Measurements from ENCODE around the gene CD274. TPM values are rescaled to one million over a fixed set of nuclear protein-coding genes. Genes with fewer than 3 reads are reported as not detected.

The CD274 gene
- total and polyA plus RNA-seq, 10 of the 15 experiments (the other 5 are each of a cell fraction or from before 2014, with no cell fraction given): 9.4 to 128 (median 24.6) TPM

GRCh38 chr9:5518171-5518936 is 68.0 kb downstream of the CD274 start (continued):
- TF ChIP-seq, protein P1, sequence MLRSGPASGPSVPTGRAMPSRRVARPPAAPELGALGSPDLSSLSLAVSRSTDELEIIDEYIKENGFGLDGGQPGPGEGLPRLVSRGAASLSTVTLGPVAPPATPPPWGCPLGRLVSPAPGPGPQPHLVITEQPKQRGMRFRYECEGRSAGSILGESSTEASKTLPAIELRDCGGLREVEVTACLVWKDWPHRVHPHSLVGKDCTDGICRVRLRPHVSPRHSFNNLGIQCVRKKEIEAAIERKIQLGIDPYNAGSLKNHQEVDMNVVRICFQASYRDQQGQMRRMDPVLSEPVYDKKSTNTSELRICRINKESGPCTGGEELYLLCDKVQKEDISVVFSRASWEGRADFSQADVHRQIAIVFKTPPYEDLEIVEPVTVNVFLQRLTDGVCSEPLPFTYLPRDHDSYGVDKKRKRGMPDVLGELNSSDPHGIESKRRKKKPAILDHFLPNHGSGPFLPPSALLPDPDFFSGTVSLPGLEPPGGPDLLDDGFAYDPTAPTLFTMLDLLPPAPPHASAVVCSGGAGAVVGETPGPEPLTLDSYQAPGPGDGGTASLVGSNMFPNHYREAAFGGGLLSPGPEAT (IDR thresholded peaks at IDR 0.05; ENCODE audit: low read depth): peak; percentile 41; the same call in 1 of the 2 replicates
- TF ChIP-seq, protein P2, sequence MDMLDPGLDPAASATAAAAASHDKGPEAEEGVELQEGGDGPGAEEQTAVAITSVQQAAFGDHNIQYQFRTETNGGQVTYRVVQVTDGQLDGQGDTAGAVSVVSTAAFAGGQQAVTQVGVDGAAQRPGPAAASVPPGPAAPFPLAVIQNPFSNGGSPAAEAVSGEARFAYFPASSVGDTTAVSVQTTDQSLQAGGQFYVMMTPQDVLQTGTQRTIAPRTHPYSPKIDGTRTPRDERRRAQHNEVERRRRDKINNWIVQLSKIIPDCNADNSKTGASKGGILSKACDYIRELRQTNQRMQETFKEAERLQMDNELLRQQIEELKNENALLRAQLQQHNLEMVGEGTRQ (IDR thresholded peaks at IDR 0.05; ENCODE audit: borderline replicate concordance, low read depth, low read length): no peak
- TF ChIP-seq IRF3 (IDR thresholded peaks at IDR 0.05) (no peak), PML (IDR thresholded peaks at IDR 0.05; ENCODE audit: low read length) (no peak), BRCA1 (IDR thresholded peaks at IDR 0.05; ENCODE audit: low read depth, low read length) (no peak), POLR2AphosphoS5 (IDR thresholded peaks at IDR 0.05; ENCODE audit: low read length) (no peak), KAT2A (conservative IDR thresholded peaks at IDR 0.05; ENCODE audit: control insufficient read depth, low read depth, low read length) (no peak), CHD4 (IDR thresholded peaks at IDR 0.05) (no peak), EZH2 (IDR thresholded peaks at IDR 0.05; ENCODE audit: borderline replicate concordance, control insufficient read depth, low read depth, low read length) (no peak), CHD1 (IDR thresholded peaks at IDR 0.05; ENCODE audit: low read depth, low read length) (no peak), IKZF2 (IDR thresholded peaks at IDR 0.05) (peak; percentile 30 to 48; a peak in 3 of 4 replicates), ZBTB33 (IDR thresholded peaks at IDR 0.05) (no peak)
- TF ChIP-seq, protein P3, sequence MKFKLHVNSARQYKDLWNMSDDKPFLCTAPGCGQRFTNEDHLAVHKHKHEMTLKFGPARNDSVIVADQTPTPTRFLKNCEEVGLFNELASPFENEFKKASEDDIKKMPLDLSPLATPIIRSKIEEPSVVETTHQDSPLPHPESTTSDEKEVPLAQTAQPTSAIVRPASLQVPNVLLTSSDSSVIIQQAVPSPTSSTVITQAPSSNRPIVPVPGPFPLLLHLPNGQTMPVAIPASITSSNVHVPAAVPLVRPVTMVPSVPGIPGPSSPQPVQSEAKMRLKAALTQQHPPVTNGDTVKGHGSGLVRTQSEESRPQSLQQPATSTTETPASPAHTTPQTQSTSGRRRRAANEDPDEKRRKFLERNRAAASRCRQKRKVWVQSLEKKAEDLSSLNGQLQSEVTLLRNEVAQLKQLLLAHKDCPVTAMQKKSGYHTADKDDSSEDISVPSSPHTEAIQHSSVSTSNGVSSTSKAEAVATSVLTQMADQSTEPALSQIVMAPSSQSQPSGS (IDR thresholded peaks at IDR 0.05; ENCODE audit: low read length): 0 out of 2 replicates have a peak, but pooled peaks have one; percentile 56
- TF ChIP-seq, protein P4, sequence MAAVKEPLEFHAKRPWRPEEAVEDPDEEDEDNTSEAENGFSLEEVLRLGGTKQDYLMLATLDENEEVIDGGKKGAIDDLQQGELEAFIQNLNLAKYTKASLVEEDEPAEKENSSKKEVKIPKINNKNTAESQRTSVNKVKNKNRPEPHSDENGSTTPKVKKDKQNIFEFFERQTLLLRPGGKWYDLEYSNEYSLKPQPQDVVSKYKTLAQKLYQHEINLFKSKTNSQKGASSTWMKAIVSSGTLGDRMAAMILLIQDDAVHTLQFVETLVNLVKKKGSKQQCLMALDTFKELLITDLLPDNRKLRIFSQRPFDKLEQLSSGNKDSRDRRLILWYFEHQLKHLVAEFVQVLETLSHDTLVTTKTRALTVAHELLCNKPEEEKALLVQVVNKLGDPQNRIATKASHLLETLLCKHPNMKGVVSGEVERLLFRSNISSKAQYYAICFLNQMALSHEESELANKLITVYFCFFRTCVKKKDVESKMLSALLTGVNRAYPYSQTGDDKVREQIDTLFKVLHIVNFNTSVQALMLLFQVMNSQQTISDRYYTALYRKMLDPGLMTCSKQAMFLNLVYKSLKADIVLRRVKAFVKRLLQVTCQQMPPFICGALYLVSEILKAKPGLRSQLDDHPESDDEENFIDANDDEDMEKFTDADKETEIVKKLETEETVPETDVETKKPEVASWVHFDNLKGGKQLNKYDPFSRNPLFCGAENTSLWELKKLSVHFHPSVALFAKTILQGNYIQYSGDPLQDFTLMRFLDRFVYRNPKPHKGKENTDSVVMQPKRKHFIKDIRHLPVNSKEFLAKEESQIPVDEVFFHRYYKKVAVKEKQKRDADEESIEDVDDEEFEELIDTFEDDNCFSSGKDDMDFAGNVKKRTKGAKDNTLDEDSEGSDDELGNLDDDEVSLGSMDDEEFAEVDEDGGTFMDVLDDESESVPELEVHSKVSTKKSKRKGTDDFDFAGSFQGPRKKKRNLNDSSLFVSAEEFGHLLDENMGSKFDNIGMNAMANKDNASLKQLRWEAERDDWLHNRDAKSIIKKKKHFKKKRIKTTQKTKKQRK (IDR thresholded peaks at IDR 0.05; ENCODE audit: low read depth, low read length): no peak

Data from GM12878 (cell line).